Measurements from ENCODE around the gene PKD1L1. TPM values are rescaled to one million over a fixed set of nuclear protein-coding genes. Genes with fewer than 3 reads are reported as not detected.

The PKD1L1 gene
- polyA plus RNA-seq, 2 of the 4 experiments (the other 2 are of a cell fraction) = 0.21 TPM

GRCh38 chr7:47885309-47885986 is 62.8 kb downstream of the PKD1L1 start:
- H3K4me1 ChIP-seq = no peaks in the 10 kb centered on the region
- FAIRE-seq (no peak), DNase-seq (ENCODE audit: low read depth in 1 of 2, low spot score in 1 of 2) (no peak), ATAC-seq (no peak)
- 57% methylated on average over 10 of the region's 10 CpGs for WGBS (ENCODE audit: missing lambda C conversion rate)
- no peaks in the 10 kb centered on the region for H3K9me3 ChIP-seq
- H3K4me3 ChIP-seq = no peak overlapping the region
- ChIA-PET POLR2A (no interaction called here), CTCF (interaction anchor here (1.0 kb wide), 1 partner anchor 59 kb away, joined by 3 read pairs; no protein-coding TSS in a partner anchor)
- H3K4me2 ChIP-seq = no peak overlapping the region
- H3K27ac ChIP-seq = no peak overlapping the region
- TF ChIP-seq RAD21 (conservative IDR thresholded peaks at IDR 0.05 in 1 of 2, IDR thresholded peaks at IDR 0.05 in 1 of 2) = no peak
- TF ChIP-seq ZNF302 (CRISPR knock-in tag; IDR thresholded peaks at IDR 0.05) = no peak
- TF ChIP-seq, protein P1, sequence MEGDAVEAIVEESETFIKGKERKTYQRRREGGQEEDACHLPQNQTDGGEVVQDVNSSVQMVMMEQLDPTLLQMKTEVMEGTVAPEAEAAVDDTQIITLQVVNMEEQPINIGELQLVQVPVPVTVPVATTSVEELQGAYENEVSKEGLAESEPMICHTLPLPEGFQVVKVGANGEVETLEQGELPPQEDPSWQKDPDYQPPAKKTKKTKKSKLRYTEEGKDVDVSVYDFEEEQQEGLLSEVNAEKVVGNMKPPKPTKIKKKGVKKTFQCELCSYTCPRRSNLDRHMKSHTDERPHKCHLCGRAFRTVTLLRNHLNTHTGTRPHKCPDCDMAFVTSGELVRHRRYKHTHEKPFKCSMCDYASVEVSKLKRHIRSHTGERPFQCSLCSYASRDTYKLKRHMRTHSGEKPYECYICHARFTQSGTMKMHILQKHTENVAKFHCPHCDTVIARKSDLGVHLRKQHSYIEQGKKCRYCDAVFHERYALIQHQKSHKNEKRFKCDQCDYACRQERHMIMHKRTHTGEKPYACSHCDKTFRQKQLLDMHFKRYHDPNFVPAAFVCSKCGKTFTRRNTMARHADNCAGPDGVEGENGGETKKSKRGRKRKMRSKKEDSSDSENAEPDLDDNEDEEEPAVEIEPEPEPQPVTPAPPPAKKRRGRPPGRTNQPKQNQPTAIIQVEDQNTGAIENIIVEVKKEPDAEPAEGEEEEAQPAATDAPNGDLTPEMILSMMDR (IDR thresholded peaks at IDR 0.05) = no peak
- TF ChIP-seq SMC3 (IDR thresholded peaks at IDR 0.05) = no peak
- no peak for TF ChIP-seq CHD2 (IDR thresholded peaks at IDR 0.05; ENCODE audit: low read length, partially characterized antibody)
- TF ChIP-seq NFE2L2 (conservative IDR thresholded peaks at IDR 0.05; ENCODE audit: low read length) = no peak
- TF ChIP-seq PHF8 (IDR thresholded peaks at IDR 0.05; ENCODE audit: borderline replicate concordance, low read depth) = no peak
- no peak for TF ChIP-seq RARB (CRISPR knock-in tag; IDR thresholded peaks at IDR 0.05)
- no peak for TF ChIP-seq EHF (CRISPR knock-in tag; IDR thresholded peaks at IDR 0.05)
- no peak for TF ChIP-seq MAZ (IDR thresholded peaks at IDR 0.05; ENCODE audit: borderline replicate concordance, low read depth, low read length)
- no peak for TF ChIP-seq FOSB (CRISPR knock-in tag; IDR thresholded peaks at IDR 0.05)
- no peak for TF ChIP-seq HDAC2 (IDR thresholded peaks at IDR 0.05)
- TF ChIP-seq ZC3H11A (IDR thresholded peaks at IDR 0.05) = no peak
- no peak for TF ChIP-seq HOXB5 (CRISPR knock-in tag; IDR thresholded peaks at IDR 0.05)
- TF ChIP-seq RCOR1 (IDR thresholded peaks at IDR 0.05; ENCODE audit: low read depth, low read length) = no peak
- TF ChIP-seq CHD4 (IDR thresholded peaks at IDR 0.05; ENCODE audit: borderline replicate concordance) = no peak
- TF ChIP-seq, protein P2, sequence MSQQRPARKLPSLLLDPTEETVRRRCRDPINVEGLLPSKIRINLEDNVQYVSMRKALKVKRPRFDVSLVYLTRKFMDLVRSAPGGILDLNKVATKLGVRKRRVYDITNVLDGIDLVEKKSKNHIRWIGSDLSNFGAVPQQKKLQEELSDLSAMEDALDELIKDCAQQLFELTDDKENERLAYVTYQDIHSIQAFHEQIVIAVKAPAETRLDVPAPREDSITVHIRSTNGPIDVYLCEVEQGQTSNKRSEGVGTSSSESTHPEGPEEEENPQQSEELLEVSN (IDR thresholded peaks at IDR 0.05; ENCODE audit: borderline replicate concordance, low read depth) = no peak

- FAIRE-seq (no peak), DNase-seq (ENCODE audit: low read depth in 1 of 2, low spot score in 1 of 2) (no peak), ATAC-seq (no peak)
- POLR2A ChIA-PET = no interaction called here
- Histone ChIP-seq H3K4me3 (no peak overlapping the region), H3K4me2 (no peak overlapping the region), H3K4me1 (no peaks in the 10 kb centered on the region), H3K9me3 (no peaks in the 10 kb centered on the region), H3K27ac (no peak overlapping the region)
- TF ChIP-seq, protein P3, sequence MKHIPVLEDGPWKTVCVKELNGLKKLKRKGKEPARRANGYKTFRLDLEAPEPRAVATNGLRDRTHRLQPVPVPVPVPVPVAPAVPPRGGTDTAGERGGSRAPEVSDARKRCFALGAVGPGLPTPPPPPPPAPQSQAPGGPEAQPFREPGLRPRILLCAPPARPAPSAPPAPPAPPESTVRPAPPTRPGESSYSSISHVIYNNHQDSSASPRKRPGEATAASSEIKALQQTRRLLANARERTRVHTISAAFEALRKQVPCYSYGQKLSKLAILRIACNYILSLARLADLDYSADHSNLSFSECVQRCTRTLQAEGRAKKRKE (CRISPR knock-in tag; IDR thresholded peaks at IDR 0.05; ENCODE audit: low read depth) = no peak
- TF ChIP-seq HDAC2 (IDR thresholded peaks at IDR 0.05) = no peak
- TF ChIP-seq BHLHE40 (IDR thresholded peaks at IDR 0.05; ENCODE audit: low read depth, low read length) = no peak
- TF ChIP-seq ZSCAN20 (CRISPR knock-in tag; IDR thresholded peaks at IDR 0.05) = no peak
- TF ChIP-seq SMC3 (IDR thresholded peaks at IDR 0.05) = no peak
- no peak for TF ChIP-seq PHF8 (IDR thresholded peaks at IDR 0.05; ENCODE audit: borderline replicate concordance, low read depth)
- TF ChIP-seq TP53 (CRISPR knock-in tag; IDR thresholded peaks at IDR 0.05) = no peak
- no peak for TF ChIP-seq RNF2 (IDR thresholded peaks at IDR 0.05; ENCODE audit: borderline replicate concordance, low read depth)
- CTCF ChIA-PET = interaction anchor here (1.0 kb wide), 1 partner anchor 60 kb away, joined by 3 read pairs; no protein-coding TSS in a partner anchor
- 19% methylated on average over 2 of the region's 2 CpGs for WGBS (ENCODE audit: missing lambda C conversion rate)
Observed at GRCh38 chr7:47884675-47885074, 63.6 kb downstream of the PKD1L1 start.
